Liver (tissue), 9 donors: ENCODE data around the gene COLEC11. TPM values are rescaled to one million over a fixed set of nuclear protein-coding genes. Genes with fewer than 3 reads are reported as not detected.

Experiments used
- DNase-seq: peaks from one replicate; pipeline ENCODE4 v3.0.0-alpha.2; 2017; ENCODE audit warnings: low spot score
- H3K27ac ChIP-seq, 2 donors: one replicate each; pipeline ENCODE4 v1.7.0; 2013; ENCODE audit warnings: inconsistent platforms in 2 of 2, low read length in 2 of 2, control low read depth in 1 of 2, low read depth in 1 of 2, mild to moderate bottlenecking in 1 of 2
- H3K27me3 ChIP-seq, 4 donors: one replicate each; pipeline versions ENCODE4 v1.6.1 to v1.7.0; 2013; ENCODE audit warnings: low read length in 3 of 4, inconsistent platforms in 1 of 4, mild to moderate bottlenecking in 1 of 4, moderate library complexity in 1 of 4; ENCODE audit not compliant: control insufficient read depth in 4 of 4, insufficient read depth in 4 of 4
- H3K36me3 ChIP-seq, 4 donors: one replicate each; pipeline versions ENCODE4 v1.6.1 to v1.7.0; 2013; ENCODE audit warnings: low read length in 3 of 4, mild to moderate bottlenecking in 3 of 4, low read depth in 1 of 4, moderate library complexity in 1 of 4; ENCODE audit not compliant: control insufficient read depth in 4 of 4, insufficient read depth in 3 of 4
- H3K4me1 ChIP-seq, 4 donors: one replicate each; pipeline versions ENCODE4 v1.6.1 to v1.7.0; 2013; ENCODE audit warnings: low read length in 3 of 4, mild to moderate bottlenecking in 3 of 4, moderate library complexity in 1 of 4; ENCODE audit not compliant: control insufficient read depth in 4 of 4, insufficient read depth in 4 of 4
- H3K4me3 ChIP-seq, 3 donors: one replicate each; pipeline versions ENCODE4 v1.6.1 to v1.7.0; 2013; ENCODE audit warnings: low read length in 3 of 3, control low read depth in 1 of 3, low read depth in 1 of 3, mild to moderate bottlenecking in 1 of 3
- H3K9ac ChIP-seq, 2 donors: one replicate each; pipeline ENCODE4 v1.7.0; 2013; ENCODE audit warnings: low read length in 2 of 2, mild to moderate bottlenecking in 2 of 2, moderate library complexity in 2 of 2, control low read depth in 1 of 2, low read depth in 1 of 2
- H3K9me3 ChIP-seq, 4 donors: one replicate each; pipeline versions ENCODE4 v1.6.1 to v1.7.0; 2013; ENCODE audit warnings: low read length in 3 of 4; ENCODE audit not compliant: control insufficient read depth in 4 of 4
- EGR1 ChIP-seq, 2 donors: IDR thresholded peaks; 2 replicates each; pipeline ENCODE4 v1.6.1; 2016 to 2018; ENCODE audit warnings: antibody characterized with exemption in 2 of 2, low read depth in 2 of 2
- FOXA1 ChIP-seq: IDR thresholded peaks from 2 replicates; pipeline ENCODE4 v1.6.1; 2016; ENCODE audit warnings: antibody characterized with exemption
- FOXA2 ChIP-seq: IDR thresholded peaks from 2 replicates; pipeline ENCODE4 v1.6.1; 2016; ENCODE audit warnings: antibody characterized with exemption
- GABPA ChIP-seq, 2 donors: IDR thresholded peaks in 1 of 2; conservative IDR thresholded peaks in 1 of 2; 2 replicates each; pipeline ENCODE4 v1.6.1; 2016; ENCODE audit warnings: antibody characterized with exemption in 2 of 2, mild to moderate bottlenecking in 1 of 2, moderate library complexity in 1 of 2
- HNF4A ChIP-seq, 2 donors: conservative IDR thresholded peaks; 2 replicates each; pipeline ENCODE4 v1.6.1; 2016; ENCODE audit warnings: antibody characterized with exemption in 2 of 2, mild to moderate bottlenecking in 2 of 2
- HNF4G ChIP-seq: IDR thresholded peaks from 2 replicates; pipeline ENCODE4 v1.6.1; 2016; ENCODE audit warnings: antibody characterized with exemption
- JUND ChIP-seq, 2 donors: IDR thresholded peaks; 2 replicates each; pipeline ENCODE4 v1.6.1; 2016; ENCODE audit warnings: antibody characterized with exemption in 2 of 2
- NR2F2 ChIP-seq: IDR thresholded peaks from 2 replicates; pipeline ENCODE4 v1.6.1; 2016; ENCODE audit warnings: antibody characterized with exemption
- RAD21 ChIP-seq, 2 donors: IDR thresholded peaks; 2 replicates each; pipeline ENCODE4 v1.6.1; 2016; ENCODE audit warnings: antibody characterized with exemption in 2 of 2, mild to moderate bottlenecking in 2 of 2
- RXRA ChIP-seq, 2 donors: IDR thresholded peaks; 2 replicates each; pipeline ENCODE4 v1.6.1; 2017 to 2018; ENCODE audit warnings: antibody characterized with exemption in 2 of 2, mild to moderate bottlenecking in 1 of 2
- SP1 ChIP-seq: IDR thresholded peaks from 2 replicates; pipeline ENCODE4 v1.6.1; 2018; ENCODE audit warnings: antibody characterized with exemption, mild to moderate bottlenecking
- TAF1 ChIP-seq: conservative IDR thresholded peaks from 2 replicates; pipeline ENCODE4 v1.6.1; 2016; ENCODE audit warnings: antibody characterized with exemption, mild to moderate bottlenecking
- YY1 ChIP-seq: IDR thresholded peaks from 2 replicates; pipeline ENCODE4 v1.6.1; 2016; ENCODE audit warnings: antibody characterized with exemption, mild to moderate bottlenecking
- WGBS: extraction: QIAGEN DNeasy Blood & Tissue Kit; methylation state at CpG from one replicate; pipeline ENCODE4 v1.1.7; 2013; 5-methylcytosine and 5-hydroxymethylcytosine counted together
- polyA plus RNA-seq, 2 donors: library from polyadenylated mRNA; stranded (reverse) in 1 of 2; unstranded in 1 of 2; fragments of 200-250 nt in 1 of 2; fragments of >200 nt in 1 of 2; fragmentation: Nextera tagmentation in 1 of 2; extraction: Ambion mirVana in 1 of 2; gene quantifications; one replicate each; pipeline versions ENCODE4 v1.2.1 to v1.2.3, GENCODE V29; 2013 to 2015
- total RNA-seq, 2 donors: library from RNA; depleted of rRNA; stranded (reverse); fragments of >200 nt; gene quantifications; one replicate each; pipeline ENCODE4 v1.2.3, GENCODE V29; 2014
- TF ChIP-seq, protein P1 (sequence below): fragments of 150-350 bp; IDR thresholded peaks from 2 replicates; pipeline ENCODE4 v1.5.1; 2017; ENCODE audit warnings: improper control_type of control experiment, low read depth, low read length; ENCODE audit not compliant: missing input control
- TF ChIP-seq, protein P2 (sequence below): IDR thresholded peaks from 2 replicates; pipeline ENCODE4 v1.6.1; 2016; ENCODE audit warnings: antibody characterized with exemption
- TF ChIP-seq, protein P3 (sequence below): IDR thresholded peaks from 2 replicates; pipeline ENCODE4 v1.6.1; 2016; ENCODE audit warnings: antibody characterized with exemption
- TF ChIP-seq, protein P4 (sequence below): IDR thresholded peaks from 2 replicates; pipeline ENCODE4 v1.6.1; 2016; ENCODE audit warnings: antibody characterized with exemption
- TF ChIP-seq, protein P5 (sequence below): IDR thresholded peaks from 2 replicates; pipeline ENCODE4 v1.6.1; 2016; ENCODE audit warnings: antibody characterized with exemption, mild to moderate bottlenecking
- donor health status: healthy.
- donor health status: healthy.
- donor health status: healthy.
- donor health status: healthy.
- donor health status: healthy.

COLEC11 gene
- total and polyA plus RNA-seq, 4 donors: 31.0 to 100 (median 70.9) TPM

DNA sequence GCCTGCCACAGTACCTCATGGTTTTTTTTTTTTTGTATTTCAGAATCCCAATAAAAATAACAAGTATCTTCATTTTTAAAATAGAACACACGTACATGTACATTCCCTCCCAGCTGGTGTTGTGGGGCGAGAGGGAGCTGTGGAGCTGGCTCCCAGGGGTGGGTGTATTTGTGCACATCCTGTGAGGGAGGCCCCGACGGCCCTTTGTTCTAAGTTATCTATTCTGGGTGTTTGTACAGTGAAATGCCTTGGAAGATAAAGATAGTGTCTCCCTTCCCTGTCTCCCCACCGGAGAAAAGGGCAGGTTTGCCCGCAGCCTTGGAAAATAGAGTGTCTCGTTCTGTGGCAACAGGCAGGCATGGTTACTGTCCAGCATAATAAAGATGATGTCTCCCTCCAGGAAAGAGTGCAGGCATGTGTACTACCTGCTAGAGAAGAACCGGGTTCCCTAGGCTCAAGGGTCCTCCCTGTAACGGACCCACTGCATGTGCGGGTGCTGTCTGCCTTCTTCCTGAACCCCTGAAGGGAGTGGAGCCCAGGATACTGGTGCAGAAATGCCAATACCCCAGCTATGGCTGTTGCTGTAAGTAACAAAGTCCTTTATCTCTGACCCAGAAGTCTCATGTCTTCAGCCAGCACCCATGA, 51.0 kb downstream of the COLEC11 start:
- no peak overlapping the region for H3K9ac ChIP-seq
- H3K4me1 ChIP-seq: peaks cover 0 to 5% (median 3%) of the 10 kb centered on the region in 4 donors
- no peak overlapping the region for H3K4me3 ChIP-seq
- no peaks in the 10 kb centered on the region for H3K9me3 ChIP-seq
- 76% methylated on average over 10 of the region's 10 CpGs for WGBS
- no peak overlapping the region for H3K27ac ChIP-seq
- DNase-seq: no peak
- TF ChIP-seq TAF1 (no peak), NR2F2 (no peak), EGR1 (IDR thresholded peaks at IDR 0.05; ENCODE audit: low read depth in 2 of 2) (no peak), HNF4G (no peak), RAD21 (IDR thresholded peaks at IDR 0.05) (no peak), GABPA (IDR thresholded peaks at IDR 0.05 in 1 of 2, conservative IDR thresholded peaks at IDR 0.05 in 1 of 2) (no peak), RXRA (IDR thresholded peaks at IDR 0.05) (no peak), HNF4A (conservative IDR thresholded peaks at IDR 0.05) (no peak), JUND (IDR thresholded peaks at IDR 0.05) (no peak)
- TF ChIP-seq, protein P1, sequence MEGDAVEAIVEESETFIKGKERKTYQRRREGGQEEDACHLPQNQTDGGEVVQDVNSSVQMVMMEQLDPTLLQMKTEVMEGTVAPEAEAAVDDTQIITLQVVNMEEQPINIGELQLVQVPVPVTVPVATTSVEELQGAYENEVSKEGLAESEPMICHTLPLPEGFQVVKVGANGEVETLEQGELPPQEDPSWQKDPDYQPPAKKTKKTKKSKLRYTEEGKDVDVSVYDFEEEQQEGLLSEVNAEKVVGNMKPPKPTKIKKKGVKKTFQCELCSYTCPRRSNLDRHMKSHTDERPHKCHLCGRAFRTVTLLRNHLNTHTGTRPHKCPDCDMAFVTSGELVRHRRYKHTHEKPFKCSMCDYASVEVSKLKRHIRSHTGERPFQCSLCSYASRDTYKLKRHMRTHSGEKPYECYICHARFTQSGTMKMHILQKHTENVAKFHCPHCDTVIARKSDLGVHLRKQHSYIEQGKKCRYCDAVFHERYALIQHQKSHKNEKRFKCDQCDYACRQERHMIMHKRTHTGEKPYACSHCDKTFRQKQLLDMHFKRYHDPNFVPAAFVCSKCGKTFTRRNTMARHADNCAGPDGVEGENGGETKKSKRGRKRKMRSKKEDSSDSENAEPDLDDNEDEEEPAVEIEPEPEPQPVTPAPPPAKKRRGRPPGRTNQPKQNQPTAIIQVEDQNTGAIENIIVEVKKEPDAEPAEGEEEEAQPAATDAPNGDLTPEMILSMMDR: no peak
- TF ChIP-seq, protein P2, sequence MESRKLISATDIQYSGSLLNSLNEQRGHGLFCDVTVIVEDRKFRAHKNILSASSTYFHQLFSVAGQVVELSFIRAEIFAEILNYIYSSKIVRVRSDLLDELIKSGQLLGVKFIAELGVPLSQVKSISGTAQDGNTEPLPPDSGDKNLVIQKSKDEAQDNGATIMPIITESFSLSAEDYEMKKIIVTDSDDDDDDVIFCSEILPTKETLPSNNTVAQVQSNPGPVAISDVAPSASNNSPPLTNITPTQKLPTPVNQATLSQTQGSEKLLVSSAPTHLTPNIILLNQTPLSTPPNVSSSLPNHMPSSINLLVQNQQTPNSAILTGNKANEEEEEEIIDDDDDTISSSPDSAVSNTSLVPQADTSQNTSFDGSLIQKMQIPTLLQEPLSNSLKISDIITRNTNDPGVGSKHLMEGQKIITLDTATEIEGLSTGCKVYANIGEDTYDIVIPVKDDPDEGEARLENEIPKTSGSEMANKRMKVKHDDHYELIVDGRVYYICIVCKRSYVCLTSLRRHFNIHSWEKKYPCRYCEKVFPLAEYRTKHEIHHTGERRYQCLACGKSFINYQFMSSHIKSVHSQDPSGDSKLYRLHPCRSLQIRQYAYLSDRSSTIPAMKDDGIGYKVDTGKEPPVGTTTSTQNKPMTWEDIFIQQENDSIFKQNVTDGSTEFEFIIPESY: no peak
- H3K36me3 ChIP-seq: peaks cover 0 to 8% (median 0%) of the 10 kb centered on the region in 4 donors
- H3K27me3 ChIP-seq: no peaks in the 10 kb centered on the region

DNA sequence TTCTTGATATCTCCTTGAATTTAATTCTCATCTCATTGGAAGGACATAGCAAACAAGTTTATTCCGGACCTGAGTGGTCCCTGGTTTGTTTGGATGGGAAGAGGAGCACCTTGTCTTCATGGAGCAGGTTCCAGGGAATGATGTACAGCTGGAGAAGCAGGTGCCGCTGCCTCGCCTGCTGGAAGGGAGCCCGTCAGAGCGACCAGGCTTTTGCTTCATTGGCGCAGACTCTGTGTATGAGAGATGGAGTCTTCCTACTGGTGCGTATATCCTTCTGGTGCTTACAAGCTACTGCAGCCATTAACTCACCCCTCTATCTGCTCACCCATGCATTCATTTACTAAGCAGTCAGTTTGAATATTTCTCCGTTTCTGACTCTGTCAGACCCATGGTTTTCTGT, 51.5 kb downstream of the COLEC11 start:
- peaks cover 0 to 8% (median 6%) of the 10 kb centered on the region in 4 donors for H3K4me1 ChIP-seq
- H3K36me3 ChIP-seq: peaks cover 0 to 8% (median 0%) of the 10 kb centered on the region in 4 donors
- TF ChIP-seq FOXA2: no peak
- no peak for TF ChIP-seq HNF4G
- no peak for TF ChIP-seq HNF4A (conservative IDR thresholded peaks at IDR 0.05)
- no peak for TF ChIP-seq YY1
- no peak for TF ChIP-seq JUND (IDR thresholded peaks at IDR 0.05)
- no peak for TF ChIP-seq TAF1
- TF ChIP-seq, protein P3, sequence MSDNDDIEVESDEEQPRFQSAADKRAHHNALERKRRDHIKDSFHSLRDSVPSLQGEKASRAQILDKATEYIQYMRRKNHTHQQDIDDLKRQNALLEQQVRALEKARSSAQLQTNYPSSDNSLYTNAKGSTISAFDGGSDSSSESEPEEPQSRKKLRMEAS: no peak
- no peak for TF ChIP-seq EGR1 (IDR thresholded peaks at IDR 0.05; ENCODE audit: low read depth in 2 of 2)
- no peak for TF ChIP-seq RXRA (IDR thresholded peaks at IDR 0.05)
- TF ChIP-seq, protein P1: no peak
- TF ChIP-seq, protein P4, sequence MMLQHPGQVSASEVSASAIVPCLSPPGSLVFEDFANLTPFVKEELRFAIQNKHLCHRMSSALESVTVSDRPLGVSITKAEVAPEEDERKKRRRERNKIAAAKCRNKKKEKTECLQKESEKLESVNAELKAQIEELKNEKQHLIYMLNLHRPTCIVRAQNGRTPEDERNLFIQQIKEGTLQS: no peak
- TF ChIP-seq, protein P2: no peak
- TF ChIP-seq, protein P5, sequence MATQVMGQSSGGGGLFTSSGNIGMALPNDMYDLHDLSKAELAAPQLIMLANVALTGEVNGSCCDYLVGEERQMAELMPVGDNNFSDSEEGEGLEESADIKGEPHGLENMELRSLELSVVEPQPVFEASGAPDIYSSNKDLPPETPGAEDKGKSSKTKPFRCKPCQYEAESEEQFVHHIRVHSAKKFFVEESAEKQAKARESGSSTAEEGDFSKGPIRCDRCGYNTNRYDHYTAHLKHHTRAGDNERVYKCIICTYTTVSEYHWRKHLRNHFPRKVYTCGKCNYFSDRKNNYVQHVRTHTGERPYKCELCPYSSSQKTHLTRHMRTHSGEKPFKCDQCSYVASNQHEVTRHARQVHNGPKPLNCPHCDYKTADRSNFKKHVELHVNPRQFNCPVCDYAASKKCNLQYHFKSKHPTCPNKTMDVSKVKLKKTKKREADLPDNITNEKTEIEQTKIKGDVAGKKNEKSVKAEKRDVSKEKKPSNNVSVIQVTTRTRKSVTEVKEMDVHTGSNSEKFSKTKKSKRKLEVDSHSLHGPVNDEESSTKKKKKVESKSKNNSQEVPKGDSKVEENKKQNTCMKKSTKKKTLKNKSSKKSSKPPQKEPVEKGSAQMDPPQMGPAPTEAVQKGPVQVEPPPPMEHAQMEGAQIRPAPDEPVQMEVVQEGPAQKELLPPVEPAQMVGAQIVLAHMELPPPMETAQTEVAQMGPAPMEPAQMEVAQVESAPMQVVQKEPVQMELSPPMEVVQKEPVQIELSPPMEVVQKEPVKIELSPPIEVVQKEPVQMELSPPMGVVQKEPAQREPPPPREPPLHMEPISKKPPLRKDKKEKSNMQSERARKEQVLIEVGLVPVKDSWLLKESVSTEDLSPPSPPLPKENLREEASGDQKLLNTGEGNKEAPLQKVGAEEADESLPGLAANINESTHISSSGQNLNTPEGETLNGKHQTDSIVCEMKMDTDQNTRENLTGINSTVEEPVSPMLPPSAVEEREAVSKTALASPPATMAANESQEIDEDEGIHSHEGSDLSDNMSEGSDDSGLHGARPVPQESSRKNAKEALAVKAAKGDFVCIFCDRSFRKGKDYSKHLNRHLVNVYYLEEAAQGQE: no peak
- no peak for TF ChIP-seq GABPA (IDR thresholded peaks at IDR 0.05 in 1 of 2, conservative IDR thresholded peaks at IDR 0.05 in 1 of 2)
- TF ChIP-seq SP1: no peak
- TF ChIP-seq FOXA1: no peak
- TF ChIP-seq NR2F2: no peak
- TF ChIP-seq RAD21 (IDR thresholded peaks at IDR 0.05): no peak
- H3K4me3 ChIP-seq: no peak overlapping the region
- H3K9me3 ChIP-seq: no peaks in the 10 kb centered on the region
- H3K9ac ChIP-seq: no peak overlapping the region
- DNase-seq: no peak
- WGBS: 90% methylated on average over 8 of the region's 8 CpGs
- H3K27me3 ChIP-seq: no peaks in the 10 kb centered on the region
- H3K27ac ChIP-seq: no peak overlapping the region
